ENCODE measurements around the gene GOPC. TPM values are rescaled to one million over a fixed set of nuclear protein-coding genes. Genes with fewer than 3 reads are reported as not detected.
"Not testable (repeated sequence)": the region's sequence is repeated elsewhere in the genome, so short reads cannot be mapped to it uniquely, and the experiment has no call there.

GOPC gene
- 10 to 100 TPM; 20.5 to 34.1 (median 24.2) TPM for total RNA-seq

- Histone ChIP-seq H3K36me3 (peaks cover 0 to 10% of the 10 kb centered on the region in 2 donors), H3K27ac (peak within 1 kb of the TSS; percentile 85 to 94 (median 90)), H3K27me3 (no peaks in the 10 kb centered on the region), H3K9me3 (no peaks in the 10 kb centered on the region), H3K4me3 (peak within 1 kb of the TSS; percentile 92 to 95), H3K4me1 (peaks cover 6 to 33% (median 7%) of the 10 kb centered on the region in 3 donors)
- TF ChIP-seq POLR2AphosphoS5 (IDR thresholded peaks at IDR 0.05), result peak; percentile 84
- no peak for TF ChIP-seq EP300 (IDR thresholded peaks at IDR 0.05)
- TF ChIP-seq, protein P1, sequence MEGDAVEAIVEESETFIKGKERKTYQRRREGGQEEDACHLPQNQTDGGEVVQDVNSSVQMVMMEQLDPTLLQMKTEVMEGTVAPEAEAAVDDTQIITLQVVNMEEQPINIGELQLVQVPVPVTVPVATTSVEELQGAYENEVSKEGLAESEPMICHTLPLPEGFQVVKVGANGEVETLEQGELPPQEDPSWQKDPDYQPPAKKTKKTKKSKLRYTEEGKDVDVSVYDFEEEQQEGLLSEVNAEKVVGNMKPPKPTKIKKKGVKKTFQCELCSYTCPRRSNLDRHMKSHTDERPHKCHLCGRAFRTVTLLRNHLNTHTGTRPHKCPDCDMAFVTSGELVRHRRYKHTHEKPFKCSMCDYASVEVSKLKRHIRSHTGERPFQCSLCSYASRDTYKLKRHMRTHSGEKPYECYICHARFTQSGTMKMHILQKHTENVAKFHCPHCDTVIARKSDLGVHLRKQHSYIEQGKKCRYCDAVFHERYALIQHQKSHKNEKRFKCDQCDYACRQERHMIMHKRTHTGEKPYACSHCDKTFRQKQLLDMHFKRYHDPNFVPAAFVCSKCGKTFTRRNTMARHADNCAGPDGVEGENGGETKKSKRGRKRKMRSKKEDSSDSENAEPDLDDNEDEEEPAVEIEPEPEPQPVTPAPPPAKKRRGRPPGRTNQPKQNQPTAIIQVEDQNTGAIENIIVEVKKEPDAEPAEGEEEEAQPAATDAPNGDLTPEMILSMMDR (IDR thresholded peaks at IDR 0.05), result peak in 1 of 4 experiments; percentile 23
- TF ChIP-seq POLR2A (IDR thresholded peaks at IDR 0.05), result peak; percentile 66 to 73
- 0% methylated on average over 9 of the region's 60 CpGs; no CpG with 5 or more reads in 1 of the 2 donors for WGBS, 2 donors (ENCODE audit: low coverage in 1 of 2)
- peak; percentile 99 for ATAC-seq
Measured at GRCh38 chr6:117602151-117602898, at the start of gene GOPC. GOPC (minus strand) TSS chr6:117602511; CDS start chr6:117602288, 223 bp downstream.

DNA sequence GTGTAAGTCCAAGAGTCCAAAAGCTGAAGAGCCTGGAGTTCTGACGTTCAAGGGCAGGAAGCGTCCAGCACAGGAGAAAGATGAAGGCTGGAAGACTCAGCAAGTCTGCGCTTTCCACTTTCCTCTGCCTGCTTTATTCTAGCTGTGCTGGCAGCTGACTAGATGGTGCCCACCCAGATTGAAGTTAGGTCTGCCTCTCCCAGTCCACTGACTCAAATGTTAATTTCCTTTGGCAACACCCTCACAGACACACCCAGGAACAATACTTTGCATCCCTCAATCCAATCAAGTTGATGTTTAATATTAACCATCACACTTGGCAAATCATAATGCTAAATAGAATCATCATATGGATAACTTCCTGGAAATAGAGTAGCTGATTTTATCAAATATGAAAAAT is 49.7 kb upstream of the GOPC start:
- WGBS, 2 donors (ENCODE audit: low coverage in 1 of 2), result 63 to 100% methylated on average over 1 to 3 of the region's 3 CpGs

DNA sequence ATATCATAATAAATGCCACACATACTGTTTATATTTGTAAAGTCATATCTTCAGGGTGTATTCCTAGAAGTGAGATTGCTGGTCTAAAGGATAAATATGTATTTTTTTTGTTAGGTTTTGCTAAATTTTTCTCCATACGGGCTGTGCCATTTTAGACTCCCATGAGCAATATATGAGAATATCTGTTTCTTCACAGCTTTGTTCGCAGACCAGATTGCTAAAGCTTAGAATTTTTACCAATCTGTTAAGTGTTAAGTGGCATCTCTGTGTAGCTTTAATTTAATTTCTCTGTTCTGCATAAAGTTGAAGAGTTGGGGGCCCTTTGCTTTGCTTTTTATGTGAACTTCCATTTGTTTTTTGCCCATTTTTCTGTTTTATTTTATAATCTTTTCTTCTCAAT is 40.7 kb upstream of the GOPC start:
- Histone ChIP-seq H3K27me3 (no peaks in the 10 kb centered on the region), H3K9me3 (peaks cover 0 to 12% (median 0%) of the 10 kb centered on the region in 3 donors), H3K4me1 (no peaks in the 10 kb centered on the region), H3K4me3 (no peak overlapping the region), H3K27ac (no peak overlapping the region), H3K36me3 (no peaks in the 10 kb centered on the region)
- no peak for ATAC-seq
- WGBS, 2 donors (ENCODE audit: low coverage in 1 of 2), result 75 to 95% methylated on average over 2 of the region's 2 CpGs
- no peak for TF ChIP-seq EP300 (IDR thresholded peaks at IDR 0.05)
- no peak for TF ChIP-seq POLR2A (IDR thresholded peaks at IDR 0.05)
- TF ChIP-seq POLR2AphosphoS5 (IDR thresholded peaks at IDR 0.05), result no peak

More for the DNA sequence above, 49.7 kb upstream of the GOPC start:
- H3K27me3 ChIP-seq, H3K36me3 ChIP-seq, H3K4me3 ChIP-seq, H3K4me1 ChIP-seq, ATAC-seq, H3K27ac ChIP-seq: not testable (repeated sequence)
- peaks cover 0 to 11% (median 0%) of the 10 kb centered on the region in 3 donors for H3K9me3 ChIP-seq

- no peaks in the 10 kb centered on the region for H3K4me1 ChIP-seq
- 82 to 90% methylated on average over 1 of the region's 1 CpG for WGBS, 2 donors (ENCODE audit: low coverage in 1 of 2)
- H3K36me3 ChIP-seq, result no peaks in the 10 kb centered on the region
- H3K27ac ChIP-seq, result no peak overlapping the region
- ATAC-seq, result no peak
- H3K27me3 ChIP-seq, result no peaks in the 10 kb centered on the region
- H3K9me3 ChIP-seq, result peaks cover 0 to 10% (median 0%) of the 10 kb centered on the region in 3 donors
- TF ChIP-seq POLR2AphosphoS5 (IDR thresholded peaks at IDR 0.05) (no peak), POLR2A (IDR thresholded peaks at IDR 0.05) (no peak), EP300 (IDR thresholded peaks at IDR 0.05) (no peak)
- TF ChIP-seq, protein P1 (IDR thresholded peaks at IDR 0.05), result no peak
- no peak overlapping the region for H3K4me3 ChIP-seq
Measured at GRCh38 chr6:117637770-117638169, 35.5 kb upstream of the GOPC start.

DNA sequence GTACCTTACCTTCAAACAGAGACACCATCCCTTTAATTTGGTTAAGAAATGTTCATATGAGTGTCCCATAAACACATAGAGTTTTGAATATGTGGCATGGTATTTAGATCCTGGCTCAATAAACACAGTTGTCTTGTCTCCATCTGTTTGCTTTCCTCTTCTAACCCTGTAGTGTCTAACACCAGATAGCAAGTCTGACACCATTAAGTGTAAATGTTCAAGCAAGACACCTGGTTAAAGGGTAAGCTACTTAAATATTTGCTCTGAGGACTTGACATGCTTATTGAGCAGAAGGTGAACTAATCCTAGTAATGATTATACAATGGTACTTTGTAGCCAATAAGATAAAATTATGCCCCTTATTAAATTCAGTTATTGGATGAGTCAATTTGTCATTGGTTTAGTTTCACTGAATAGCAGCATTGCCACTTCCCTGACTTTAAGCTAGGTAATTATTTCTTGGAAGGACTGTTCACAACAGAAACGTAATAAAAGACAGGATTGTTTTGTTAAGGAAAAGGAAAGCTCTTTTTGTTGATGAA is 26.9 kb upstream of the GOPC start:
- ATAC-seq, result no peak
- WGBS, 2 donors (ENCODE audit: low coverage in 1 of 2), result 50 to 54% methylated on average over 1 of the region's 1 CpG
- no peaks in the 10 kb centered on the region for H3K27me3 ChIP-seq

DNA sequence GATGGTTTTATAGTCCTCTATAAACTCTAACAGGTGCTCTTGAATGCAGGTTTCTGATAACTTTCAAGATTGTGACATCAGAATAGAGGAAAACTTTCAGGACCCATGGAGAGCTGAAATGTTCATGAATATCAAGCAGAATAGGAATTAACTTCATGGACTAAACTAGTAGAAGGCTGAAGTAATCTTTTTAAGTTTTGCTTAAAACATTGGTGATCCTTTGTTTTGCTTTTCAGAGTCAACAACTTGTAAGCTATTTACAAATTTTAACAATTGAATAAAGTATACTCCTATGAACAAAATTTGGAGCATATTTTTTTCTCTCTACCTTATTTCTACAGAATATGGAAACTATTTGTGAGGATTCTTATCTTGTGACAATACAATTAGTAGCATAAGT is 25.2 kb upstream of the GOPC start:
- ATAC-seq, result no peak
- H3K4me1 ChIP-seq, result no peaks in the 10 kb centered on the region
- no peaks in the 10 kb centered on the region for H3K27me3 ChIP-seq
- peaks cover 0 to 8% (median 0%) of the 10 kb centered on the region in 3 donors for H3K9me3 ChIP-seq
- no peak for TF ChIP-seq EP300 (IDR thresholded peaks at IDR 0.05)
- TF ChIP-seq POLR2A (IDR thresholded peaks at IDR 0.05), result no peak
- TF ChIP-seq, protein P1 (IDR thresholded peaks at IDR 0.05), result no peak
- TF ChIP-seq POLR2AphosphoS5 (IDR thresholded peaks at IDR 0.05), result no peak
- no peaks in the 10 kb centered on the region for H3K36me3 ChIP-seq
- no peak overlapping the region for H3K4me3 ChIP-seq
- H3K27ac ChIP-seq, result no peak overlapping the region

More for the DNA sequence above, 26.9 kb upstream of the GOPC start:
- TF ChIP-seq EP300 (IDR thresholded peaks at IDR 0.05), result no peak
- H3K4me3 ChIP-seq, result no peak overlapping the region
- H3K36me3 ChIP-seq, result no peaks in the 10 kb centered on the region
- H3K4me1 ChIP-seq, result no peaks in the 10 kb centered on the region
- H3K9me3 ChIP-seq, result peaks cover 0 to 8% (median 0%) of the 10 kb centered on the region in 3 donors
- H3K27ac ChIP-seq, result no peak overlapping the region

Measured in gastroesophageal sphincter (tissue), 4 donors.